HG03521 (cell line): Measurements from ENCODE around the gene KLHDC9.
A peak's percentile ranks its signal among the peaks of the same experiment; 100 is the strongest.
"Not testable (repeated sequence)": the region's sequence is repeated elsewhere in the genome, so short reads cannot be mapped to it uniquely, and the experiment has no call there.

ENCODE experiments used
- ATAC-seq: cut with Tn5 transposase; IDR thresholded peaks from one replicate; pipeline ENCODE4 v1.9.1; 2021; ENCODE audit warnings: mild to moderate bottlenecking, moderate library complexity; ENCODE audit not compliant: unreplicated experiment

Gene KLHDC9, protein sequence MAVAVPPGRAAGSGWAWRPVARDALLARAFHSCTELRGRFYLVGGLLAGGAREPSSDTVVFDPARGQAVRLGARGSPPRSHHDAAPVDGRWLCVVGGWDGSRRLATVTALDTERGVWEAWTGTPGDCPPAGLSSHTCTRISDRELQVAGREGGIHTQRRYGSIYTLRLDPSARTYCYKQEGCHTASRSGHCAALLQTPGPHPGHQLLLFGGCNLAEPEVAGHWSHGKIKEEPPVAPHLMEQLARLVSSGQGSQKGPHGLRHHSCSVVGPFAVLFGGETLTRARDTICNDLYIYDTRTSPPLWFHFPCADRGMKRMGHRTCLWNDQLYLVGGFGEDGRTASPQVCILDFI

DNA sequence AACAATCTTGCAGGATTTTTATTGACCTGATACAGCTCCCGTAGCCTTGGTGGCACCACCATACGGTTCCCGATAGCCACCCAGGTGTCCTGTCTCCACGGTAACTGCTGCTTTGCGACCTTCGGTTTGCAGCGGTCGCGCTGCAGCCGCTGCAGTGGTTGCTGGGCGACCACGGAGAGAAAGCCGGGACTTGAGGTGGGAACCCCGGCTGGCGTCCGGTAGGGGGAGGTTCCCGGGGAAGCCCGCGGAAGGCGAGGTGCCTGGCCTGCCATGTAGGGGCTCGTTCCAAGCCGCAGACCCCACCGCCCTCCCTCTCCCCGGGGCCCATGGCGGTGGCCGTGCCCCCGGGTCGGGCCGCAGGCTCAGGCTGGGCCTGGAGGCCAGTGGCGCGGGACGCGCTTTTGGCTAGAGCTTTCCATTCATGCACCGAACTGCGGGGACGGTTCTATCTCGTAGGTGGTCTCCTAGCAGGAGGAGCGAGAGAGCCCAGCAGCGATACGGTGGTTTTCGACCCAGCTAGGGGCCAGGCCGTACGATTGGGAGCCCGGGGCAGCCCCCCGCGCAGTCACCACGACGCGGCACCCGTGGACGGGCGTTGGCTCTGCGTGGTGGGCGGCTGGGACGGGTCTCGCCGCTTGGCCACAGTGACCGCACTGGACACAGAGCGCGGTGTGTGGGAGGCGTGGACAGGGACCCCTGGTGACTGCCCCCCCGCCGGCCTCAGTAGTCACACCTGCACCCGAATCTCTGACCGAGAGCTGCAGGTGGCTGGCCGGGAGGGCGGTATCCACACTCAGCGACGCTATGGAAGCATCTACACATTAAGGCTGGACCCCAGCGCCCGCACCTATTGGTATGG lies at the start of gene KLHDC9:
Gene KLHDC9, plus strand, starts transcription at position 152 of the 859 bp plus-strand sequence. Its CDS starts 175 bp downstream, at position 327.
- peak; percentile 55 for ATAC-seq

DNA sequence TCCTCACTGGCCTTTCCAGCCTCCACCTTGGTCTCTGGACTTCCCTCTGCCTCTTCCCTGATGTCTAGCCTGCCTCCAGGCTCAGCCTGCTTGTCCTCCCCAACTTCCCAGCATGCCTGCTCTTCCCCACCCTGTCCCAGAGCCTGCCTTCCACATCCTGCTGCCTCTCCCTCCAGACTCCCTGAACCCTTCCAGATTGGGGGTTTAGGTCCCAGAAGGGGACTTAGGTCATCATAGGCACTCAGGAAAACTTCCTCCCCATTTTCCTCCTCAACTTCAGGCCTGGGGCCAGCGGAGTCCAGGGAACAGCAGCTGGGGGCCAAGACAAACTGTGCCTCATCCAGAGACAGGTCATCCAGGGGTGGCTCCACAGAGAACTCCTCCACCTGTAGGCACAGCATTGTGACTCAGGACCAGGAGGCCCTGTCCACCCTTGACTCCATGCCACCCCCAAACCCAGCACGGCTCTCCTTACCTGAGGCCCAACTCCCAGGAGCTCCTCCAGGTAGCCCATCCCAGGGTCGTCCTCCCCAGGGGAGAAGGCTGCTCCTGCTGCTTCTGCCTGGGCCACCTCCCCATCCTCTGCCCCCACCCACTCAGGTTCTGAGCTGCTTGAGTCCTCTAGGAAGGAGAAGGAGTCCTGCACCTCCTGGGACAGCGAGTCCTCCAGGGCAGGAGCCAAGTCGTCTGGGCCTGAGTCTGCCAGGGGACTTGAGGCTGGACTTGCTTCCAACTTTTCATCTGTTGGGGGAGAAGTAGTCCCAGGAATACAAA lies 49.0 kb upstream of the KLHDC9 start:
- ATAC-seq, result no peak

DNA sequence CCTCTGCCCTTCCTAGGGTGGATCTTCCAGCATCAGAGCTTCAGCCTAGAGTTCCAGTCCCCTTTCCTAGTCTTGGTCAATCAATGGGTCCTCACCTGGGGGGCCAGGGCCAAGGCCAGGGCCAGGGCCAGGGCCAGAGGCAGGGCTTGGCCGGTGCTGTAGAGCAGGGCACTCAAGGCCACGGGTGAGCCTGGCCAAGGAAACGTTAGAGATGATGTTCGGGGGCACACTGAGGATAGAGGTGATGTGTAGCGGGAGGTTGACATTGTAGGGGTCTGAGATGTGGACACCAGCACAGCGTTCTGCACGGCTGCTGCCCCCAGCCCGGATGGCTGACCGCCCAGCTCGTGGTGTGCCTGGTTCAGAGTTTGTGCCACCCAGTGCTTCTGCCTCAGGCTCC lies 46.9 kb upstream of the KLHDC9 start:
- ATAC-seq, result no peak

GRCh38 chr1:161052899-161053298 lies 45.3 kb upstream of the KLHDC9 start:
- ATAC-seq, result no peak

- ATAC-seq, result no peak
These were observed 43.9 kb upstream of the KLHDC9 start for GRCh38 chr1:161054232-161054631.

DNA sequence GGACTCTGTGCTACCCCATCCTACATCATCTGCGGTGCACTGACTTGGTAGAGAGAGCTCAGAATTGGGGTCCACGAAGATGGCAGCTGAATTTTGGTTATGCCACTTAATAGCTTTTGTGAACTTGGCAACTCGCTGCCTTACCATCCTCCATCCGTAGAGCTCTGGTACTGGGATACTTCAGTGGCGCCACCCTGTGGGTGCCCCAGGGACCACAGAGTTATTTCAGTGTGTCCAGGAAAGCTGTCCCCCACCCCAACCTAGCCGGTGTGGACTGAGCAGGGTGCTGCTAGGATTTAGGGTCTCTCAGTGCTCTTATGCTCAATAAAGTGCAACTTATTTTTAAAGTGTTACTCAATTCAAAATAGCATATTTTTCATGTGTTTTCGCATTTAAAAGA lies 43.4 kb upstream of the KLHDC9 start:
- ATAC-seq, result no peak

GRCh38 chr1:161059293-161059692 lies 38.9 kb upstream of the KLHDC9 start:
- no peak for ATAC-seq

- no peak for ATAC-seq
These were observed 36.7 kb upstream of the KLHDC9 start for GRCh38 chr1:161061419-161061818.

DNA sequence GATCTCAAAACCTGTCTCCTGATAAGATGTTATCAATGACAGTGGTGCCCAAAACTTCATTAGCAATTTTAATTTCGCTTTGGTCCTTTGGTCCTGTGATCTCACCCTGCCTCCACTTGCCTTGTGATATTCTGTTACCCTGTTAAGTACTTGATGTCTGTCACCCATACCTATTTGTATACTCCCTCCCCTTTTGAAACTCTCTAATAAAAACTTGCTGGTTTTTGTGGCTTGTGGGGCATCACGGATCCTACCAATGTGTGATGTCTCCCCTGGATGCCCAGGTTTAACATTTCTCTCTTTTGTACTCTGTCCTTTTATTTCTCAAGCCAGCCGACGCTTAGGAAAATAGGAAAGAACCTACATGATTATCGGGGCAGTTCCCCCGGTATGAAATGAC lies 34.2 kb upstream of the KLHDC9 start:
- ATAC-seq, result not testable (repeated sequence)

DNA sequence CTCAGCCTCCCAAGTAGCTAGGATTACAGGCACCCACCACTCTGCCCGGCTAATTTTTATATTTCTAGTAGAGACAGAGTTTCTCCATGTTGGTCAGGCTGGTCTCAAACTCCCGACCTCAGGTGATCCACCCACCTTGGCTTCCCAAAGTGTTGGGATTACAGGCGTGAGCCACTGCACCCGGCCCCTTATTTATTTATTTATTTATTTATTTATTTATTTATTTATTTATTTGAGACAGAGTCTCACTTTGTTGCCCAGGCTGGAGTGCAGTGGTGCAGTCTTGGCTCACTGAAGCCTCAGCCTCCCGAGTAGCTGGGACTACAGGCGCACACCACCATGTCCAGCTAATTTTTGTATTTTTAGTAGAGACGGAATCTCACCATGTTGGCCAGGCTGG lies 32.5 kb upstream of the KLHDC9 start:
- not testable (repeated sequence) for ATAC-seq

DNA sequence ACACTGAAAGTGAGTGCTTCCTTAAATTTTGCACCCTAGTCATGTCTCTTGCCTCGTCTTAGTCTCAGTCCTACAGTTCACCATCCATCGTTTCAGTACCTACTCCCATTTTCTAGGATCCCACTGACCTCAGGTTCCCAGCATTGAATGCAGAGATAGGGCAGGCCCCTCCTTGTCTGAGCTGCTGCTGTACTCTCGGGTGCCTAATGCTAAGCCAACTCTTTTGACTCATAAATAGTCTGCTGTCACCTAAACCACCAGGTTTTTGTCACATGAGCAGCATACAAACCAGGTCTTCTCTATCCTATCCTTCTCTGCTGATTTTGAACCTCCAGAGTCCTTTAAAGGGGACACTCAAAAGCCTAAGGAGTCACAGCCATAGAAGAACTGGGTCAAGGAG lies 31.5 kb upstream of the KLHDC9 start:
- no peak for ATAC-seq

GRCh38 chr1:161068306-161069234 lies 29.6 kb upstream of the KLHDC9 start:
- ATAC-seq, result no peak

GRCh38 chr1:161069241-161069640 lies 28.9 kb upstream of the KLHDC9 start:
- no peak for ATAC-seq

DNA sequence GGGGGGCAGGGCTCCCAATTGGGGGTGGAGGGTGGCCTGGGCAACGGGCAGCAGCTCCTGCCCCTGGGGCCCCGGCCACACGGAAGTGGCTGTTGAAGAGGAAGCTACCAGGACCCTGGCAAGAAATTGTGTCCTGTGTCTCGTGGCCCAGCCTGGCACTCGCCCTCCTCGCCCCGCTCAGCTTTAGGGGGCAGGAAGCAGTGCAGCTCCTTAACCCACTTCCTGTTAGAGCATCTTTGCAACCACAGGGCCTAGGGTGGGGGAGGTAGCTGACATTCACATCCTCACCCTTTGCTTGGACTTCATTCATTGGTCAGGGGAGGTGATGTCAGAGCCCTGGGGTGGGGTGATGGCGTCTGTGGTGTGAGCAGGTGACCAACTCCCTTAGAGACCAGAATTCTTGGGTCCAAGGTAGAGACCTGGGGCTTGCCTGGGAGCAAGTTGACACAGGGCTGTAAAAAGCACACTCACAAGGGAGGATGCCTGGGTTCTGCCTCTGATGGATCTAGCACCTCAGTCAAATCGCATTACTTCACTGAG lies 28.4 kb upstream of the KLHDC9 start, which contains the start of gene ARHGAP30:
Gene ARHGAP30, minus strand, starts transcription at position 161 of the 540 bp plus-strand sequence. CDS start 267 bp downstream, outside the sequence.
- ATAC-seq, result peak; percentile 88

DNA sequence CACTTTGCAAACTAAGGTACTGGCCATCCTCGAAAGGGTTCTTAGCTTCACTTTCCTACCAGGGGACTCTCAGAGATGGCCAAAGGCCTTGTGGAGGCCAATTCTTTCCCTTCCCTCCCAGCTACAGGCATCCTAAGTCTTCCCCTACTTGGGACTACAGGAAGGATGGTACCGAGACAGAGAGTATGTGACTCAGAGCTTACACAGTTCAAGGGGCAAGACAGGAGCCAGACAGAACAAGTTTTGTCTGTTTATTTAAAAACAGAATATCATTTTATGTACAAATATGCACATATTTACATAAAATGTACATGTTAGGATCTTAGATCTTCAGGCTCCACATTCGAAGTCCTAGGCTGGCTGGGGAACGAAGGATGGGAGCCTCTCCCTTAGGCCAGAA lies 27.4 kb upstream of the KLHDC9 start:
- no peak for ATAC-seq

- ATAC-seq, result no peak
These were observed 26.2 kb upstream of the KLHDC9 start for GRCh38 chr1:161071886-161072371.

DNA sequence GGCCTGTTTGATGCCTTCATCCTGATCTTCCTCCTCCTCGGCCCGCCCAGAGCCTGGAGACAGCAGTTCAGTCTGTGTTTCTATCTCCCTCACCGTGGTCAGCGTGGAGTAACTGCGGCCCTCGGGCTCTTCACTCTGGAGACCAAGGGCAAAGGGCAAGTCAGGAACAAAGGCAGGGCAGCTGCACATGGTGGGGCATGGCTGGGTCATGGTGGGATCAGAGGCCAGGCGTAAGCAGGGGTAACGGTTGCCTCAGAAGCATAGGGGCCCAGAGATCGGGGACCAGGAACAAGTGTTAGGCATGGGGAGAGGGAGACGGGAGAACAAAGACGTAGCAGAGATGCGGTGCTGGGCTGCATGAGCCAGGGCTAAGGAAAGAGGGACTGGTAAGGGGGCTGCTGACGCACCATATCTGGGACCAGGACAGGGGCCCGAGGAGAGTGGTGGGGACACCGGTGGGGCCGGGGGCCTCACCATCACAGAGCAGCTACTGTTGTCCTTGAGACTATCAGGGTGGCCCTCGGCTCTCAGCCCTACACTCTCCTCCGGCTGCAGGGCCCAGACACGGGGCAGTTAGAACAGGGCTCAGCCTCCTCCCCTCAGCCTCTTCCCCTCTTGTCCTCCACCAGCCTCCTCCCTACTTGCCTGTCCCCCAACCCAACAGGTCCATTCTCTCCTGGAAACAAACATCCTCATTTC lies 25.3 kb upstream of the KLHDC9 start:
- no peak for ATAC-seq

DNA sequence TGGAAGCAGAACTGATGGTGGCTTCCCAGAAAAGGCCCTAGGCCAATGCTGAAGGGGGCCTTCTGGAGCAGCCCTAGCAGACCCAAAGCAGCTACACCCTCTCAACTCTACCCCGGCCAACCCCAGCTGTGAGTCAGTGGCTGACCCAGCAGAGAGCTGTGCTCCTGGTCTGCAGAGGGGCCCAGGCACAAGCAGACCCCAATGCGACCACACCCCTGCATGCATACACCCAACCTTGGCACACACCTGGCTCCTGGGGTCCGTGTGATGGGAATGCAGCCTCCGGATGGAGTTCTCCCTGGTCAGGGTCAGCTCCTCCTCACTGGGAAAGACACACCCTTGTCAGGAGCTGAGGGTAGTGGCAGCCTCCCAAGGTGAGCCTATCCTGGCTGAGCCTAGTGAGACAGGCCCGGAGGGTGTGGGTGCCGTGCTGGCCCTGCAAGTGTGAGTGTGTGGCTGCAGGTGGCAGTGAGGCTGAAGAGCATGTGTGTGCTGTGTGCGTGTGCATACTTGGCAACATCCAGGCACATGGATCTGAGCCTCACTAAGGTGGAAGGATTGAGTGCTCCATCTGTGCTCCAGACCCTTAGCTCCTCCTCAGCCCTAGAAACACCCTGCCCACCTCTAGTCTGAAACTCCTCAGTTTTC lies 24.6 kb upstream of the KLHDC9 start:
- no peak for ATAC-seq
